ENCODE data around the gene OSBPL2. TPM values are rescaled to one million over a fixed set of nuclear protein-coding genes. Genes with fewer than 3 reads are reported as not detected.

The OSBPL2 gene
- polyA plus RNA-seq, 1 donor (not counting 4 experiments of a cell fraction or from before 2014, with no cell fraction given): 15.9 TPM

GRCh38 chr20:62243106-62243505 lies 4.8 kb downstream of the OSBPL2 start:
- Histone ChIP-seq H3K9me3 (ENCODE audit: control insufficient read depth, low read depth, low read length) (no peaks in the 10 kb centered on the region), H3K4me3 (ENCODE audit: control insufficient read depth in 2 of 3, extremely low read depth in 1 of 3, insufficient read depth in 2 of 3, low read depth in 1 of 3, low read length in 3 of 3) (no peak overlapping the region), H3K27ac (ENCODE audit: control insufficient read depth, insufficient read depth, low read length) (no peak overlapping the region), H3K9me1 (ENCODE audit: control insufficient read depth, extremely low read depth, insufficient read depth, low read length) (peaks cover 9% of the 10 kb centered on the region), H3K27me3 (ENCODE audit: control insufficient read depth, extremely low read depth, insufficient read depth, low read length) (no peaks in the 10 kb centered on the region), H3K4me1 (ENCODE audit: control insufficient read depth, extremely low read depth, insufficient read depth, low read length) (peaks cover 28% of the 10 kb centered on the region), H3K36me3 (ENCODE audit: control insufficient read depth in 2 of 2, extremely low read depth in 1 of 2, insufficient read depth in 2 of 2, low read length in 2 of 2) (peaks cover 3 to 20% of the 10 kb centered on the region in 2 experiments), H2AFZ (ENCODE audit: control insufficient read depth, low read length) (no peak overlapping the region), H3K79me2 (ENCODE audit: control insufficient read depth, insufficient read depth, low read length) (peaks cover 75% of the 10 kb centered on the region), H3K4me2 (ENCODE audit: control insufficient read depth, extremely low read depth, insufficient read depth, low read depth, low read length) (no peak overlapping the region), H4K20me1 (ENCODE audit: control insufficient read depth, extremely low read depth, insufficient read depth, low read length) (peaks cover 50% of the 10 kb centered on the region), H3K9ac (ENCODE audit: control insufficient read depth, extremely low read depth, insufficient read depth, low read length) (no peak overlapping the region)
- FAIRE-seq (no peak), DNase-seq (ENCODE audit: low read depth, low spot score) (no peak)
- TF ChIP-seq EZH2 (IDR thresholded peaks at IDR 0.05; ENCODE audit: low read length): no peak
- TF ChIP-seq CTCF (optimal IDR thresholded peaks at IDR 0.05 in 1 of 3, IDR thresholded peaks at IDR 0.05 in 1 of 3, conservative IDR thresholded peaks at IDR 0.05 in 1 of 3; ENCODE audit: extremely low read depth in 1 of 3, insufficient read depth in 2 of 3, low read length in 3 of 3): no peak
- dilution Hi-C loops (cut with MboI; ENCODE audit: extremely low pct_ligation_motif_present, low sequenced_read_pairs): no loop called here

- FAIRE-seq (no peak), DNase-seq (ENCODE audit: low read depth, low spot score) (no peak)
- Histone ChIP-seq H2AFZ (ENCODE audit: control insufficient read depth, low read length) (no peak overlapping the region), H3K79me2 (ENCODE audit: control insufficient read depth, insufficient read depth, low read length) (peaks cover 82% of the 10 kb centered on the region), H3K4me1 (ENCODE audit: control insufficient read depth, extremely low read depth, insufficient read depth, low read length) (peaks cover 28% of the 10 kb centered on the region), H3K27ac (ENCODE audit: control insufficient read depth, insufficient read depth, low read length) (no peak overlapping the region), H3K9ac (ENCODE audit: control insufficient read depth, extremely low read depth, insufficient read depth, low read length) (no peak overlapping the region), H3K4me3 (ENCODE audit: control insufficient read depth in 2 of 3, extremely low read depth in 1 of 3, insufficient read depth in 2 of 3, low read depth in 1 of 3, low read length in 3 of 3) (no peak overlapping the region), H3K36me3 (ENCODE audit: control insufficient read depth in 2 of 2, extremely low read depth in 1 of 2, insufficient read depth in 2 of 2, low read length in 2 of 2) (peaks cover 3 to 20% of the 10 kb centered on the region in 2 experiments), H3K9me1 (ENCODE audit: control insufficient read depth, extremely low read depth, insufficient read depth, low read length) (peaks cover 9% of the 10 kb centered on the region), H3K27me3 (ENCODE audit: control insufficient read depth, extremely low read depth, insufficient read depth, low read length) (no peaks in the 10 kb centered on the region), H3K9me3 (ENCODE audit: control insufficient read depth, low read depth, low read length) (no peaks in the 10 kb centered on the region), H4K20me1 (ENCODE audit: control insufficient read depth, extremely low read depth, insufficient read depth, low read length) (peaks cover 50% of the 10 kb centered on the region), H3K4me2 (ENCODE audit: control insufficient read depth, extremely low read depth, insufficient read depth, low read depth, low read length) (no peak overlapping the region)
- no peak for TF ChIP-seq EZH2 (IDR thresholded peaks at IDR 0.05; ENCODE audit: low read length)
- dilution Hi-C loops (cut with MboI; ENCODE audit: extremely low pct_ligation_motif_present, low sequenced_read_pairs): no loop called here
These were observed 5.7 kb downstream of the OSBPL2 start for GRCh38 chr20:62243906-62244515.

All from keratinocyte (primary cell).